ENCODE data around the gene VPS33A.
"Not testable (repeated sequence)": the region's sequence is repeated elsewhere in the genome, so short reads cannot be mapped to it uniquely, and the experiment has no call there.

VPS33A gene

GRCh38 chr12:122265886-122266229 is 436 bp downstream of the VPS33A start:
- Histone ChIP-seq H3K4me2 (ENCODE audit: low read depth, low read length, poor library complexity, severe bottlenecking) (peak overlapping the region; percentile 85), H3K79me2 (ENCODE audit: insufficient read depth, low read length) (peaks cover 4% of the 10 kb centered on the region; the same call in 1 of the 2 replicates), H4K20me1 (ENCODE audit: insufficient read depth, low read length, poor library complexity, severe bottlenecking) (no peaks in the 10 kb centered on the region), H3K27me3 (ENCODE audit: insufficient read depth, low read length, poor library complexity, severe bottlenecking) (no peaks in the 10 kb centered on the region), H3K4me1 (ENCODE audit: insufficient read depth, low read length, poor library complexity, severe bottlenecking) (peaks cover 13% of the 10 kb centered on the region), H3K4me3 (ENCODE audit: low read length, poor library complexity, severe bottlenecking) (peak overlapping the region; percentile 89), H2AFZ (ENCODE audit: low read length) (peak overlapping the region; percentile 97), H3F3A (ENCODE audit: low read depth) (no peaks in the 10 kb centered on the region), H3K9me3 (ENCODE audit: insufficient read depth, low read depth, low read length) (no peaks in the 10 kb centered on the region), H3K9me2 (replicated peaks; ENCODE audit: low read depth, low read length) (no peaks in the 10 kb centered on the region), H3K36me3 (ENCODE audit: insufficient read depth, low read length) (no peaks in the 10 kb centered on the region), H3K9ac (ENCODE audit: low read depth, low read length, poor library complexity, severe bottlenecking) (peak overlapping the region; percentile 77)
- TF ChIP-seq EZH2phosphoT487 (IDR thresholded peaks at IDR 0.05; ENCODE audit: borderline replicate concordance) (no peak), CTCF (conservative IDR thresholded peaks at IDR 0.05; ENCODE audit: low read length) (no peak)

- TF ChIP-seq EZH2phosphoT487 (IDR thresholded peaks at IDR 0.05; ENCODE audit: borderline replicate concordance): no peak
- no peak for TF ChIP-seq CTCF (conservative IDR thresholded peaks at IDR 0.05; ENCODE audit: low read length)
- Histone ChIP-seq H3K9ac (ENCODE audit: low read depth, low read length, poor library complexity, severe bottlenecking) (peak overlapping the region; percentile 77), H3K4me2 (ENCODE audit: low read depth, low read length, poor library complexity, severe bottlenecking) (peak overlapping the region; percentile 85), H3F3A (ENCODE audit: low read depth) (no peaks in the 10 kb centered on the region), H2AFZ (ENCODE audit: low read length) (peak overlapping the region; percentile 97), H3K4me3 (ENCODE audit: low read length, poor library complexity, severe bottlenecking) (peak overlapping the region; percentile 89), H3K9me3 (ENCODE audit: insufficient read depth, low read depth, low read length) (no peaks in the 10 kb centered on the region), H3K4me1 (ENCODE audit: insufficient read depth, low read length, poor library complexity, severe bottlenecking) (peaks cover 13% of the 10 kb centered on the region), H3K79me2 (ENCODE audit: insufficient read depth, low read length) (peaks cover 4% of the 10 kb centered on the region; the same call in 1 of the 2 replicates), H3K9me2 (replicated peaks; ENCODE audit: low read depth, low read length) (no peaks in the 10 kb centered on the region), H3K36me3 (ENCODE audit: insufficient read depth, low read length) (no peaks in the 10 kb centered on the region), H4K20me1 (ENCODE audit: insufficient read depth, low read length, poor library complexity, severe bottlenecking) (no peaks in the 10 kb centered on the region), H3K27me3 (ENCODE audit: insufficient read depth, low read length, poor library complexity, severe bottlenecking) (no peaks in the 10 kb centered on the region)
Observed at GRCh38 chr12:122265476-122265875, 818 bp downstream of the VPS33A start.

GRCh38 chr12:122260735-122261134 is 5.6 kb downstream of the VPS33A start:
- H3K9me2 ChIP-seq (replicated peaks; ENCODE audit: low read depth, low read length); H3K27me3 ChIP-seq (ENCODE audit: insufficient read depth, low read length, poor library complexity, severe bottlenecking); H4K20me1 ChIP-seq (ENCODE audit: insufficient read depth, low read length, poor library complexity, severe bottlenecking); H3K79me2 ChIP-seq (ENCODE audit: insufficient read depth, low read length); H2AFZ ChIP-seq (ENCODE audit: low read length); H3K9me3 ChIP-seq (ENCODE audit: insufficient read depth, low read depth, low read length); H3K36me3 ChIP-seq (ENCODE audit: insufficient read depth, low read length); H3K4me1 ChIP-seq (ENCODE audit: insufficient read depth, low read length, poor library complexity, severe bottlenecking); H3K9ac ChIP-seq (ENCODE audit: low read depth, low read length, poor library complexity, severe bottlenecking); H3F3A ChIP-seq (ENCODE audit: low read depth); H3K4me3 ChIP-seq (ENCODE audit: low read length, poor library complexity, severe bottlenecking); H3K4me2 ChIP-seq (ENCODE audit: low read depth, low read length, poor library complexity, severe bottlenecking): not testable (repeated sequence)

GRCh38 chr12:122258939-122259338 is 7.4 kb downstream of the VPS33A start:
- not testable (repeated sequence) for H3K36me3 ChIP-seq (ENCODE audit: insufficient read depth, low read length); H3K4me2 ChIP-seq (ENCODE audit: low read depth, low read length, poor library complexity, severe bottlenecking)

GRCh38 chr12:122258462-122258861 is 7.8 kb downstream of the VPS33A start:
- H3K27me3 ChIP-seq (ENCODE audit: insufficient read depth, low read length, poor library complexity, severe bottlenecking); H3K9ac ChIP-seq (ENCODE audit: low read depth, low read length, poor library complexity, severe bottlenecking); H2AFZ ChIP-seq (ENCODE audit: low read length); H3K4me2 ChIP-seq (ENCODE audit: low read depth, low read length, poor library complexity, severe bottlenecking); H3K4me1 ChIP-seq (ENCODE audit: insufficient read depth, low read length, poor library complexity, severe bottlenecking); H4K20me1 ChIP-seq (ENCODE audit: insufficient read depth, low read length, poor library complexity, severe bottlenecking); H3K4me3 ChIP-seq (ENCODE audit: low read length, poor library complexity, severe bottlenecking); H3F3A ChIP-seq (ENCODE audit: low read depth); H3K79me2 ChIP-seq (ENCODE audit: insufficient read depth, low read length); H3K36me3 ChIP-seq (ENCODE audit: insufficient read depth, low read length); H3K9me2 ChIP-seq (replicated peaks; ENCODE audit: low read depth, low read length); H3K9me3 ChIP-seq (ENCODE audit: insufficient read depth, low read depth, low read length): not testable (repeated sequence)

More at GRCh38 chr12:122258939-122259338, 7.4 kb downstream of the VPS33A start:
- not testable (repeated sequence) for H3K9ac ChIP-seq (ENCODE audit: low read depth, low read length, poor library complexity, severe bottlenecking); H3K79me2 ChIP-seq (ENCODE audit: insufficient read depth, low read length); H3K4me1 ChIP-seq (ENCODE audit: insufficient read depth, low read length, poor library complexity, severe bottlenecking); H4K20me1 ChIP-seq (ENCODE audit: insufficient read depth, low read length, poor library complexity, severe bottlenecking); H3F3A ChIP-seq (ENCODE audit: low read depth); H3K27me3 ChIP-seq (ENCODE audit: insufficient read depth, low read length, poor library complexity, severe bottlenecking); H3K4me3 ChIP-seq (ENCODE audit: low read length, poor library complexity, severe bottlenecking); H2AFZ ChIP-seq (ENCODE audit: low read length); H3K9me3 ChIP-seq (ENCODE audit: insufficient read depth, low read depth, low read length); H3K9me2 ChIP-seq (replicated peaks; ENCODE audit: low read depth, low read length)

Measured in Loucy (cell line).